Measurements from ENCODE around the gene SH3D19. TPM values are rescaled to one million over a fixed set of nuclear protein-coding genes. Genes with fewer than 3 reads are reported as not detected.
"Not testable (repeated sequence)": the region's sequence is repeated elsewhere in the genome, so short reads cannot be mapped to it uniquely, and the experiment has no call there.

Gene SH3D19
- total RNA-seq, 2 experiments from 2014 or later, result not detected

GRCh38 chr4:151092488-151092887, 232.9 kb downstream of the SH3D19 start:
- H3K27me3 Mint-ChIP-seq, result no peaks in the 10 kb centered on the region
- no peak for DNase-seq
- no peak overlapping the region for H3K27ac Mint-ChIP-seq
- H3K4me1 Mint-ChIP-seq, result peaks cover 4% of the 10 kb centered on the region
- no peaks in the 10 kb centered on the region for H3K9me3 Mint-ChIP-seq
- H3K4me3 Mint-ChIP-seq, result no peak overlapping the region
- H3K36me3 Mint-ChIP-seq, result no peaks in the 10 kb centered on the region

GRCh38 chr4:151091047-151091446, 234.4 kb downstream of the SH3D19 start:
- H3K4me3 Mint-ChIP-seq, result no peak overlapping the region
- no peak for DNase-seq
- peaks cover 4% of the 10 kb centered on the region for H3K4me1 Mint-ChIP-seq
- no peaks in the 10 kb centered on the region for H3K9me3 Mint-ChIP-seq
- no peaks in the 10 kb centered on the region for H3K36me3 Mint-ChIP-seq
- peaks cover 3% of the 10 kb centered on the region for H3K27me3 Mint-ChIP-seq
- H3K27ac Mint-ChIP-seq, result no peak overlapping the region

GRCh38 chr4:151087467-151087866, 237.9 kb downstream of the SH3D19 start:
- peaks cover 3% of the 10 kb centered on the region for H3K27me3 Mint-ChIP-seq
- no peak overlapping the region for H3K4me3 Mint-ChIP-seq
- no peak overlapping the region for H3K27ac Mint-ChIP-seq
- H3K9me3 Mint-ChIP-seq, result no peaks in the 10 kb centered on the region
- H3K36me3 Mint-ChIP-seq, result no peaks in the 10 kb centered on the region
- DNase-seq, result no peak
- peaks cover 2% of the 10 kb centered on the region for H3K4me1 Mint-ChIP-seq

- H3K4me1 Mint-ChIP-seq, H3K9me3 Mint-ChIP-seq, H3K27me3 Mint-ChIP-seq, H3K27ac Mint-ChIP-seq, DNase-seq, H3K36me3 Mint-ChIP-seq, H3K4me3 Mint-ChIP-seq: not testable (repeated sequence)
These were observed 247.4 kb downstream of the SH3D19 start for GRCh38 chr4:151077978-151078377.

GRCh38 chr4:151074416-151074916, 250.9 kb downstream of the SH3D19 start:
- Mint-ChIP-seq H3K36me3 (no peaks in the 10 kb centered on the region), H3K9me3 (no peaks in the 10 kb centered on the region), H3K27ac (no peak overlapping the region), H3K4me3 (no peak overlapping the region), H3K4me1 (peaks cover 3% of the 10 kb centered on the region), H3K27me3 (peaks cover 8% of the 10 kb centered on the region)
- DNase-seq, result no peak

Other genes starting within 250 kb of the SH3D19 start
- 1,000 to 10,000 TPM; 2,830 to 2,978 TPM for gene RPS3A, start 226.0 kb downstream of the SH3D19 start, total RNA-seq
- not detected for gene PRSS48, start 48.4 kb downstream of the SH3D19 start, total RNA-seq
- gene FHIP1A, start 83.6 kb upstream of the SH3D19 start, total RNA-seq, result under 1 TPM; 0.42 to 0.62 TPM

All from activated naive CD8-positive, alpha-beta T cell treated with anti-CD3 and anti-CD28 coated beads for 36 hours (primary cell).